Spleen (tissue), 11 donors: ENCODE data around the gene CEBPE. TPM values are rescaled to one million over a fixed set of nuclear protein-coding genes. Genes with fewer than 3 reads are reported as not detected.

Experiments
- DNase-seq: peaks from one replicate; pipeline ENCODE4 v3.0.0-alpha.2; 2020
- H3K27ac ChIP-seq, 8 donors: fragments of 200-600 bp; sonication (generic) in 7 of 8; 1 replicate in 4 of 8; 2 replicates in 4 of 8; pipeline versions ENCODE4 v1.5.0 to v1.8.0; 2016 to 2021; ENCODE audit warnings: inconsistent platforms in 4 of 8, mild to moderate bottlenecking in 4 of 8, moderate library complexity in 1 of 8
- H3K27me3 ChIP-seq, 7 donors: fragments of 200-600 bp; sonication (generic) in 6 of 7; replicated peaks in 1 of 7; 1 replicate in 4 of 7; 2 replicates in 3 of 7; pipeline versions ENCODE4 v1.5.0 to v1.8.0; 2016 to 2021; ENCODE audit warnings: inconsistent platforms in 3 of 7, mild to moderate bottlenecking in 1 of 7
- H3K36me3 ChIP-seq, 6 donors: fragments of 200-600 bp; sonication (generic) in 5 of 6; 1 replicate in 4 of 6; 2 replicates in 2 of 6; pipeline versions ENCODE4 v1.5.0 to v1.8.0; 2016 to 2021; ENCODE audit warnings: inconsistent platforms in 2 of 6
- H3K4me1 ChIP-seq, 6 donors: fragments of 200-600 bp; sonication (generic) in 5 of 6; 1 replicate in 3 of 6; 2 replicates in 3 of 6; pipeline versions ENCODE4 v1.5.0 to v1.8.0; 2016 to 2021; ENCODE audit warnings: inconsistent platforms in 3 of 6
- H3K4me3 ChIP-seq, 8 donors: fragments of 200-600 bp; sonication (generic) in 7 of 8; 1 replicate in 4 of 8; 2 replicates in 4 of 8; pipeline versions ENCODE4 v1.5.0 to v1.8.0; 2016 to 2021; ENCODE audit warnings: inconsistent platforms in 4 of 8, mild to moderate bottlenecking in 4 of 8, moderate library complexity in 2 of 8
- H3K9me3 ChIP-seq, 8 donors: fragments of 200-600 bp; sonication (generic) in 7 of 8; 1 replicate in 4 of 8; 2 replicates in 4 of 8; pipeline versions ENCODE4 v1.5.0 to v1.8.0; 2016 to 2021; ENCODE audit warnings: inconsistent platforms in 4 of 8
- POLR2A ChIP-seq, 3 donors: fragments of 450-650 bp; IDR thresholded peaks; one replicate each; pipeline ENCODE4 v1.5.1; 2017; ENCODE audit warnings: antibody characterized with exemption in 3 of 3, mild to moderate bottlenecking in 1 of 3
- POLR2AphosphoS5 ChIP-seq, 3 donors: sonication (generic); formaldehyde crosslinking; IDR thresholded peaks; one replicate each; pipeline ENCODE4 v1.5.1; 2017; ENCODE audit warnings: antibody characterized with exemption in 3 of 3
- WGBS, 5 donors: extraction: QIAGEN DNeasy Blood & Tissue Kit in 3 of 5; methylation state at CpG; one replicate each; pipeline versions ENCODE4 v1.1.5 to v1.1.7; 2013 to 2018; 5-methylcytosine and 5-hydroxymethylcytosine counted together
- intact Hi-C: fragments of 100-400 bp; cut with DNase I; formaldehyde crosslinking; loops from one replicate; pipeline ENCODE4 v1.15.0; 2023; ENCODE audit warnings: low total_unique reads
- polyA plus RNA-seq, 3 donors: library from polyadenylated mRNA; stranded (reverse); fragments of 200-250 nt; gene quantifications; one replicate each; pipeline ENCODE4 v1.2.1, GENCODE V29; 2013
- total RNA-seq, 7 donors: library from RNA; depleted of rRNA in 3 of 7; stranded (reverse); fragments of >200 nt in 3 of 7; fragmentation: NEBNext Ultra II Directional in 4 of 7; extraction: Animal tissue kit (Norgen Biotek cat#: 25700) in 4 of 7; gene quantifications; one replicate each; pipeline versions ENCODE4 v1.1.0 to v1.2.1, GENCODE V29; 2016 to 2021
- TF ChIP-seq, protein P1 (sequence below), 11 experiments: fragments of 200-600 bp in 7 of 11; fragments of 450-650 bp in 4 of 11; sonication (generic) in 4 of 11; IDR thresholded peaks in 8 of 11; conservative IDR thresholded peaks in 3 of 11; 1 replicate in 7 of 11; 2 replicates in 4 of 11; pipeline versions ENCODE4 v1.4.0 to v1.8.0; 2016 to 2021; ENCODE audit warnings: antibody characterized with exemption in 11 of 11, inconsistent platforms in 4 of 11, mild to moderate bottlenecking in 1 of 11
- donor health status: healthy with polysubstance abuse.
- donor health status: DM: no; HTN: no; CAD: no; lungs with moderate emphysema.
- donor health status: DM: no; HTN: no; CAD: no.
- donor health status: Bipolar disorder and iron deficiency.
- donor health status: healthy.
- donor health status: DM: no; HTN: no; CAD: no.
- donor health status: DM: yes; HTN: yes; CAD: no.

CEBPE gene
- total and polyA plus RNA-seq, 10 donors = 0.64 to 9.6 (median 1.5) TPM

DNA sequence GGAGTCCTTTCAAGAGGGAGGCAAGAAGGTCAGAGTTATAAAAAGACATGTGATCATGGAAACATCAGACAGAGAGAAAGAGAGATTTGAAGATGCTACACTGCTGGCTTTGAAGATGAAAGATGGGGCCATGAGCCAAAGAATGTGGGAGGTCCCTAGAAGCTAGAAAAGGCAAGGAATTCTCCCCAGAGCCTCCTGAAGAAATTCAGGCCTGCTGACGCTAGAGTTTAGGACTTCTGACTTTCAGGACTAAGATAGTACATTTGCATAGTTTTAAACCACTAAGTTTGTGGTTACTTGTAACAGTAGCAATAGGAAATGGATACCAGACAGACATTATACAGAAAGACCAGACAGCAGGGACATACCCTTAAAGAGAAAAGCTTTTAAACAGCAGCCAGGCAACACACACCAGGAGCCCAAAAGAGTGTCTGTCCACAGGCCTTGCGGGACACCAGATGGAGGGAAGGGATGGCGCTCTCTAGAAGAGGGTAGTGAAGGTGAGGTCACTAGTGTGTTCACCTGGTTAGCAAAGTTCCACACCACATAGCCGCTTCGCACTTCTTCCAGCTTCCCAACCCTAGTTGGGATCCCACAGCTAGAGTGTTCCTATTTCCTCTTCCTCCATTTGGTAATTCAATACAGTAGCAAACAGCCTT, 29.7 kb upstream of the CEBPE start:
- TF ChIP-seq POLR2AphosphoS5 (IDR thresholded peaks at IDR 0.05) (no peak), POLR2A (IDR thresholded peaks at IDR 0.05) (no peak)
- TF ChIP-seq, protein P1, sequence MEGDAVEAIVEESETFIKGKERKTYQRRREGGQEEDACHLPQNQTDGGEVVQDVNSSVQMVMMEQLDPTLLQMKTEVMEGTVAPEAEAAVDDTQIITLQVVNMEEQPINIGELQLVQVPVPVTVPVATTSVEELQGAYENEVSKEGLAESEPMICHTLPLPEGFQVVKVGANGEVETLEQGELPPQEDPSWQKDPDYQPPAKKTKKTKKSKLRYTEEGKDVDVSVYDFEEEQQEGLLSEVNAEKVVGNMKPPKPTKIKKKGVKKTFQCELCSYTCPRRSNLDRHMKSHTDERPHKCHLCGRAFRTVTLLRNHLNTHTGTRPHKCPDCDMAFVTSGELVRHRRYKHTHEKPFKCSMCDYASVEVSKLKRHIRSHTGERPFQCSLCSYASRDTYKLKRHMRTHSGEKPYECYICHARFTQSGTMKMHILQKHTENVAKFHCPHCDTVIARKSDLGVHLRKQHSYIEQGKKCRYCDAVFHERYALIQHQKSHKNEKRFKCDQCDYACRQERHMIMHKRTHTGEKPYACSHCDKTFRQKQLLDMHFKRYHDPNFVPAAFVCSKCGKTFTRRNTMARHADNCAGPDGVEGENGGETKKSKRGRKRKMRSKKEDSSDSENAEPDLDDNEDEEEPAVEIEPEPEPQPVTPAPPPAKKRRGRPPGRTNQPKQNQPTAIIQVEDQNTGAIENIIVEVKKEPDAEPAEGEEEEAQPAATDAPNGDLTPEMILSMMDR (IDR thresholded peaks at IDR 0.05 in 8 of 11, conservative IDR thresholded peaks at IDR 0.05 in 3 of 11) = no peak
- Histone ChIP-seq H3K4me1 (peaks cover 0 to 9% (median 3%) of the 10 kb centered on the region in 6 donors), H3K36me3 (no peaks in the 10 kb centered on the region), H3K27ac (no peak overlapping the region), H3K27me3 (no peaks in the 10 kb centered on the region), H3K9me3 (no peaks in the 10 kb centered on the region), H3K4me3 (no peak overlapping the region)
- WGBS, 5 donors = 89 to 97% (median 91%) methylated on average over 5 of the region's 5 CpGs
- intact Hi-C loops = no loop called here
- DNase-seq = no peak

DNA sequence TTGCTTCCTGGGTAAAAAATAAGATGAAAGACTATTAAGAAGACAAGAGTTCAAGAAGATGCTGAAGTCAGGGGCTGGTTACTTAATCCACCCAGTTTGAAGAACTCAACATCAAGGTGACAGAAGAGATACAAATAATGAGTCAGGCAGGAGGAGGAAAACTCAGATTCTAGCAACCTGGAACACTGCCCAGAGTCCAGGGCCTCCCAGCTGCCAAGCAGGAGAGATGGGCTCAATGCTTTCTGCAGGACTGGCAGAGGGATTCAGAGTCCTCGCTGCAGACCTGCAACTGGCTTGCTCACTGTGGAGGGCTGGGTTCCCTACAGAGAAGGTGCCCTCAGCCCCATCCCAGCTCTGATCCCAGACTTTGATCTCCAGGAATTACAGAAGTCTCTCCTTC, 28.6 kb upstream of the CEBPE start:
- Histone ChIP-seq H3K36me3 (peaks cover 0 to 2% (median 0%) of the 10 kb centered on the region in 6 donors), H3K4me3 (no peak overlapping the region), H3K4me1 (no peaks in the 10 kb centered on the region), H3K9me3 (no peaks in the 10 kb centered on the region), H3K27me3 (no peaks in the 10 kb centered on the region), H3K27ac (no peak overlapping the region)
- WGBS, 5 donors = 71 to 100% (median 93%) methylated on average over 1 of the region's 1 CpG
- no peak for DNase-seq
- intact Hi-C loops = no loop called here
- TF ChIP-seq, protein P1 (IDR thresholded peaks at IDR 0.05 in 8 of 11, conservative IDR thresholded peaks at IDR 0.05 in 3 of 11) = no peak
- no peak for TF ChIP-seq POLR2A (IDR thresholded peaks at IDR 0.05)
- no peak for TF ChIP-seq POLR2AphosphoS5 (IDR thresholded peaks at IDR 0.05)

DNA sequence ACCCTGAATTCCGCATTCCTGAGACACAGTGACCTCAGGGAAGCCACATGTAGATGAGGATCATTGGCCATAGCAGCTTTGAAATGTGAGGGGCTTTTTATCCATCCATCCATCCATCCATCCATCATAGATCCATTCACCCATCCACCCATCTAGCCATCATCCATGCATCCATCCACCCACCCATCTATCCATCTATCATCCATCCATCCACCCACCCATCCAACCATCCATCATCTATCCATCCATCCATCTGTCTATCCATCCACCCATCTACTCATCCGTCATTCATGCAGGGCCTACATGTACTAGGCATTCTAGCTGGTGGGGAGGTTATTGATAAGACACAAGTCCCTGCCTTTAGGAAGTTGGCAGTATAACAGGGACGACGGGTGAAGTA, 27.9 kb upstream of the CEBPE start:
- Histone ChIP-seq H3K36me3 (peaks cover 0 to 4% (median 0%) of the 10 kb centered on the region in 6 donors), H3K27ac (no peak overlapping the region), H3K27me3 (no peaks in the 10 kb centered on the region), H3K4me3 (no peak overlapping the region), H3K9me3 (no peaks in the 10 kb centered on the region), H3K4me1 (no peaks in the 10 kb centered on the region)
- no peak for DNase-seq
- WGBS, 5 donors = 81 to 94% (median 92%) methylated on average over 4 of the region's 4 CpGs
- intact Hi-C loops = no loop called here
- TF ChIP-seq POLR2AphosphoS5 (IDR thresholded peaks at IDR 0.05) = no peak
- no peak for TF ChIP-seq POLR2A (IDR thresholded peaks at IDR 0.05)
- TF ChIP-seq, protein P1 (IDR thresholded peaks at IDR 0.05 in 8 of 11, conservative IDR thresholded peaks at IDR 0.05 in 3 of 11) = no peak

DNA sequence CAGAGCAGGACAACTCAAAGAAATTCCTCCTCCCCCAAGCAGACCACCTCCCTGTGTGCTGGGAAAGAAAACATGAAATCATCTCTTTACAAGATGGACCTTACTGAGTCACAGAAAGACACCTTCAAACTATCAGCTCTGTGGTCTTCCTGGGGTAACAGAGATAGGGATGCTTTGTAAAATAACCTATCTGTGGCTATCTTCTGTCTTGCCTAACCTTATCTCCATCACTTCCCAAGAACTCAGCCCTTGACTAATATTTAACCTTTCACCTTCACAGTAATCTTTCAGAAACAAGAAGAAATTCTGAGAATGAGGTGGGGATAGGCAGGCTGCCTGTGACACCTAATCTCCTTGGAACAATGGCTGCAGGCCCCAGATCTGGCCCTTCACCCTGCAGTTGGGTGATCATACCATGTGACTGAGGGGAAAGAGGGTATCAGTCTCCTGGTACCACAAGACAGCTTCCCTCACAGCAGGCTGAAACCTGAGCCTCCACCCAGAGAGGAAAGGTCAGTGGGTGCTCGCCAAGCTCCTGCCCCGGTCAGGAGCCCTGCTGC, 27.4 kb upstream of the CEBPE start:
- Histone ChIP-seq H3K4me1 (no peaks in the 10 kb centered on the region), H3K27me3 (no peaks in the 10 kb centered on the region), H3K4me3 (no peak overlapping the region), H3K9me3 (no peaks in the 10 kb centered on the region), H3K36me3 (peaks cover 0 to 4% (median 0%) of the 10 kb centered on the region in 6 donors), H3K27ac (peak overlapping the region in 2 of 8 donors; percentile 11 to 16)
- 90 to 100% (median 94%) methylated on average over 2 of the region's 2 CpGs for WGBS, 5 donors
- DNase-seq = no peak
- no peak for TF ChIP-seq POLR2A (IDR thresholded peaks at IDR 0.05)
- intact Hi-C loops = no loop called here
